ENCODE results near the gene ZXDC. TPM values are rescaled to one million over a fixed set of nuclear protein-coding genes. Genes with fewer than 3 reads are reported as not detected.

ZXDC gene
- total RNA-seq, 1 experiment from 2014 or later = 28.3 TPM

- H2AFZ ChIP-seq (ENCODE audit: low read length) = no peak overlapping the region
- DNase-seq = peak; percentile 58
Observed at GRCh38 chr3:126490619-126491018, 14.9 kb upstream of the ZXDC start.

More at GRCh38 chr3:126490619-126491018, 14.9 kb upstream of the ZXDC start:
- no peaks in the 10 kb centered on the region; the same call in 1 of the 2 replicates for H3K4me1 ChIP-seq (ENCODE audit: insufficient read depth, low read length)
- no peaks in the 10 kb centered on the region for H3K79me2 ChIP-seq (ENCODE audit: insufficient read depth, low read length)
- Mint-ChIP-seq H3K27ac (no peak overlapping the region; a peak in 2 of 7 replicates), H3K27me3 (ENCODE audit: low read depth) (peaks cover 2% of the 10 kb centered on the region; the same call in 1 of the 2 replicates), H3K36me3 (ENCODE audit: insufficient read depth in 1 of 3, low read depth in 3 of 3) (no peaks in the 10 kb centered on the region; a peak in 1 of 7 replicates), H3K4me1 (peaks cover 11 to 19% of the 10 kb centered on the region in 2 experiments), H3K4me3 (no peak overlapping the region), H3K9me3 (no peaks in the 10 kb centered on the region)
- H3K9ac ChIP-seq (ENCODE audit: extremely low read depth, insufficient read length, low read length) = no peak overlapping the region
- TF ChIP-seq, protein P1, sequence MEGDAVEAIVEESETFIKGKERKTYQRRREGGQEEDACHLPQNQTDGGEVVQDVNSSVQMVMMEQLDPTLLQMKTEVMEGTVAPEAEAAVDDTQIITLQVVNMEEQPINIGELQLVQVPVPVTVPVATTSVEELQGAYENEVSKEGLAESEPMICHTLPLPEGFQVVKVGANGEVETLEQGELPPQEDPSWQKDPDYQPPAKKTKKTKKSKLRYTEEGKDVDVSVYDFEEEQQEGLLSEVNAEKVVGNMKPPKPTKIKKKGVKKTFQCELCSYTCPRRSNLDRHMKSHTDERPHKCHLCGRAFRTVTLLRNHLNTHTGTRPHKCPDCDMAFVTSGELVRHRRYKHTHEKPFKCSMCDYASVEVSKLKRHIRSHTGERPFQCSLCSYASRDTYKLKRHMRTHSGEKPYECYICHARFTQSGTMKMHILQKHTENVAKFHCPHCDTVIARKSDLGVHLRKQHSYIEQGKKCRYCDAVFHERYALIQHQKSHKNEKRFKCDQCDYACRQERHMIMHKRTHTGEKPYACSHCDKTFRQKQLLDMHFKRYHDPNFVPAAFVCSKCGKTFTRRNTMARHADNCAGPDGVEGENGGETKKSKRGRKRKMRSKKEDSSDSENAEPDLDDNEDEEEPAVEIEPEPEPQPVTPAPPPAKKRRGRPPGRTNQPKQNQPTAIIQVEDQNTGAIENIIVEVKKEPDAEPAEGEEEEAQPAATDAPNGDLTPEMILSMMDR (conservative IDR thresholded peaks at IDR 0.05) = peak; percentile 56
- no peak overlapping the region for H3T11ph ChIP-seq (ENCODE audit: low read length)
- no peak overlapping the region for H3K4me2 ChIP-seq (ENCODE audit: insufficient read depth, insufficient read length, low read length)
- H2BK15ac ChIP-seq (ENCODE audit: low read depth, low read length) = no peak overlapping the region
- H2BK20ac ChIP-seq (ENCODE audit: low read depth, low read length, poor library complexity, severe bottlenecking) = no peak overlapping the region
- no peak overlapping the region for H2AK5ac ChIP-seq (ENCODE audit: insufficient read length, low read length)
- no peak overlapping the region for H2BK12ac ChIP-seq (ENCODE audit: insufficient read length, low read depth, low read length)
- H3K23ac ChIP-seq (ENCODE audit: insufficient read length, low read depth, low read length) = no peak overlapping the region
- H3K27ac ChIP-seq (ENCODE audit: insufficient read length, low read depth, low read length) = no peak overlapping the region
- no peak overlapping the region for H4K91ac ChIP-seq (ENCODE audit: insufficient read length, low read depth, low read length)
- no peak overlapping the region for H3K56ac ChIP-seq (ENCODE audit: insufficient read length, low read depth, low read length)
- no peaks in the 10 kb centered on the region for H3K23me2 ChIP-seq (ENCODE audit: insufficient read length, low read depth, low read length, poor library complexity, severe bottlenecking)
- no peaks in the 10 kb centered on the region for H3K27me3 ChIP-seq (ENCODE audit: insufficient read depth, low read length)
- no peak overlapping the region for H4K8ac ChIP-seq (replicated peaks; ENCODE audit: insufficient read length, low read depth, low read length)
- no peaks in the 10 kb centered on the region for H3K9me3 ChIP-seq (ENCODE audit: control insufficient read depth, low read depth, low read length)
- no peak overlapping the region for H2BK5ac ChIP-seq (ENCODE audit: insufficient read length, low read length)
- no CpG with 5 or more reads among the region's 6 CpGs for WGBS (ENCODE audit: extremely low coverage, insufficient read length, low lambda C conversion rate)
- H2BK120ac ChIP-seq (ENCODE audit: low read depth, low read length, poor library complexity, severe bottlenecking) = no peak overlapping the region
- H3K4ac ChIP-seq (ENCODE audit: low read depth, low read length) = no peak overlapping the region
- H3K18ac ChIP-seq (ENCODE audit: insufficient read length, low read depth, low read length) = no peak overlapping the region
- no peak overlapping the region for H4K5ac ChIP-seq (ENCODE audit: insufficient read length, low read depth, low read length)
- no peaks in the 10 kb centered on the region for H4K20me1 ChIP-seq (ENCODE audit: control insufficient read depth, insufficient read depth, insufficient read length)
- H3K79me1 ChIP-seq (ENCODE audit: insufficient read depth, low read depth, low read length, poor library complexity, severe bottlenecking) = no peaks in the 10 kb centered on the region
- no peak overlapping the region; the same call in 1 of the 2 replicates for H3K14ac ChIP-seq (ENCODE audit: insufficient read depth, low read length)
